GM12892 (cell line): Measurements from ENCODE around the gene DCANP1.

Source experiments
- POLR2A ChIP-seq: IDR thresholded peaks from 2 replicates; pipeline ENCODE4 v1.6.1; 2011; ENCODE audit warnings: low read depth, low read length, control low read depth
- POLR2AphosphoS5 ChIP-seq: IDR thresholded peaks from 2 replicates; pipeline ENCODE4 v1.6.1; 2011; ENCODE audit warnings: low read depth, low read length, control low read depth
- TAF1 ChIP-seq: IDR thresholded peaks from 2 replicates; pipeline ENCODE4 v1.6.1; 2011; ENCODE audit warnings: low read depth, mild to moderate bottlenecking, control low read depth, low read length, borderline replicate concordance

DNA sequence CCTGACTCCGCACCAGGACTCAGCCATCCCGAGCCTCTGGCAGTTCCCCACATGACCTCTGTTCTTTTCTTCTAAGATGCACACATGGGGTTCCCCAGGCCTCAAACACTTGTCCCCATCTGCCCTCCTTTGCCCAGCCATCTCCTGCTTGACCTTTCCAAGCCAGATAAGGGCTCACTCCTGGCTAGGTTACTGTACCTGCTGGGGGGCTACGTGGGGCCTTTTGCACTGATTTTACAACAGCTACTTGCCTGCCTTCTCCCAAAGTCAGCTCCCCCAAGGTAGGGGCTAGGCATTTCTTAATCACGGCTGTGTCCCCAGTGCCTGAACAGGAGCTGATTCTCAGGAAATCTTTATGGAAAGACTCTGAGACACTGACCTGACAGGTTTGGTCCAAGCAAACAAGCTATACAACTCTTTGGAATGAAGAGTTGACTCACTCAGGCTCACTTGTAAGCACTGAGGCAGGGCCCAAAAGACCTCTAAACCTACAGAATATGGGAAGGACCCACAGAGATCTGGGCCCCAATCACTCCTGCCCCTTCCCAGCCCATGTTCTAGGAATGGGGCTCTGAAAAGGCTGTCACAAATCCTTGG is 50.6 kb downstream of the DCANP1 start:
- TF ChIP-seq POLR2AphosphoS5 (no peak), POLR2A (no peak), TAF1 (no peak)
